Measurements from ENCODE around the gene STAG1.
"Not testable (repeated sequence)": the region's sequence is repeated elsewhere in the genome, so short reads cannot be mapped to it uniquely, and the experiment has no call there.

The STAG1 gene

GRCh38 chr3:136741063-136741462 is 11.1 kb downstream of the STAG1 start:
- DNase-seq: no peak

GRCh38 chr3:136740351-136740958 is 11.7 kb downstream of the STAG1 start:
- no peak for DNase-seq

GRCh38 chr3:136736950-136737349 is 15.2 kb downstream of the STAG1 start:
- DNase-seq: not testable (repeated sequence)

- no peak for DNase-seq
Measured at GRCh38 chr3:136735103-136735502, 17.1 kb downstream of the STAG1 start.

- peak; percentile 40 for DNase-seq
Measured at GRCh38 chr3:136734382-136735070, 17.7 kb downstream of the STAG1 start.

GRCh38 chr3:136733317-136733833 is 18.8 kb downstream of the STAG1 start:
- DNase-seq: no peak

GRCh38 chr3:136731274-136731884 is 20.8 kb downstream of the STAG1 start:
- DNase-seq: no peak

- DNase-seq: no peak
Measured at GRCh38 chr3:136730595-136731273, 21.4 kb downstream of the STAG1 start.

GRCh38 chr3:136728918-136729317 is 23.3 kb downstream of the STAG1 start:
- DNase-seq: no peak

GRCh38 chr3:136728473-136728872 is 23.7 kb downstream of the STAG1 start:
- DNase-seq: peak; percentile 28

- no peak for DNase-seq
Measured at GRCh38 chr3:136725468-136725867, 26.7 kb downstream of the STAG1 start.

- DNase-seq: not testable (repeated sequence)
Measured at GRCh38 chr3:136722916-136723315, 29.3 kb downstream of the STAG1 start.

GRCh38 chr3:136722399-136722798 is 29.8 kb downstream of the STAG1 start:
- not testable (repeated sequence) for DNase-seq

- DNase-seq: no peak
Measured at GRCh38 chr3:136720091-136720490, 32.1 kb downstream of the STAG1 start.

- DNase-seq: no peak
Measured at GRCh38 chr3:136716629-136717028, 35.5 kb downstream of the STAG1 start.

GRCh38 chr3:136714020-136714419 is 38.2 kb downstream of the STAG1 start:
- no peak for DNase-seq

- DNase-seq: no peak
Measured at GRCh38 chr3:136712941-136713340, 39.2 kb downstream of the STAG1 start.

- not testable (repeated sequence) for DNase-seq
Measured at GRCh38 chr3:136711888-136712287, 40.3 kb downstream of the STAG1 start.

GRCh38 chr3:136711277-136711676 is 40.9 kb downstream of the STAG1 start:
- DNase-seq: no peak

GRCh38 chr3:136709775-136710174 is 42.4 kb downstream of the STAG1 start:
- not testable (repeated sequence) for DNase-seq

GRCh38 chr3:136708333-136708985 is 43.7 kb downstream of the STAG1 start:
- DNase-seq: no peak

GRCh38 chr3:136703429-136703828 is 48.7 kb downstream of the STAG1 start:
- DNase-seq: no peak

GRCh38 chr3:136699271-136699828 is 52.8 kb downstream of the STAG1 start:
- no peak for DNase-seq

Measured in CD4-positive, alpha-beta T cell treated with Interleukin-21 for 1 hour (primary cell).